Fibroblast of villous mesenchyme (primary cell): Measurements from ENCODE around the gene IL2RA. TPM values are rescaled to one million over a fixed set of nuclear protein-coding genes. Genes with fewer than 3 reads are reported as not detected.

Source experiments
- DNase-seq: peaks from one replicate; pipeline ENCODE4 v3.0.0-alpha.2; 2010; ENCODE audit warnings: low read depth
- H3K4me3 ChIP-seq: 2 replicates; pipeline ENCODE4 v1.5.1; 2011; ENCODE audit warnings: low read depth, mild to moderate bottlenecking, low read length
- CTCF ChIP-seq: IDR thresholded peaks from 2 replicates; pipeline ENCODE4 v1.5.1; 2012; ENCODE audit warnings: low read depth, mild to moderate bottlenecking, low read length; ENCODE audit not compliant: insufficient read depth
- total RNA-seq: library from RNA; depleted of rRNA; stranded (reverse); fragments of >200 nt; gene quantifications from 2 replicates; pipeline ENCODE4 v1.2.3, GENCODE V29; 2012

The IL2RA gene
- total RNA-seq, 1 donor, result not detected

GRCh38 chr10:5975641-5976473 is 86.3 kb downstream of the IL2RA start:
- H3K4me3 ChIP-seq, result peak overlapping the region; percentile 91
- DNase-seq, result peak; percentile 61
- TF ChIP-seq CTCF, result no peak

- H3K4me3 ChIP-seq, result no peak overlapping the region
- no peak for DNase-seq
- no peak for TF ChIP-seq CTCF
Observed at GRCh38 chr10:5973069-5973468, 89.1 kb downstream of the IL2RA start.

GRCh38 chr10:5971886-5972285 is 90.3 kb downstream of the IL2RA start:
- no peak overlapping the region for H3K4me3 ChIP-seq
- no peak for TF ChIP-seq CTCF
- DNase-seq, result peak; percentile 45

- DNase-seq, result peak; percentile 79
- no peak overlapping the region for H3K4me3 ChIP-seq
- no peak for TF ChIP-seq CTCF
Observed at GRCh38 chr10:5971315-5971832, 90.8 kb downstream of the IL2RA start.

- no peak for DNase-seq
- H3K4me3 ChIP-seq, result no peak overlapping the region
- TF ChIP-seq CTCF, result no peak
Observed at GRCh38 chr10:5970527-5970926, 91.6 kb downstream of the IL2RA start.

GRCh38 chr10:5970066-5970465 is 92.1 kb downstream of the IL2RA start:
- TF ChIP-seq CTCF, result no peak
- H3K4me3 ChIP-seq, result no peak overlapping the region
- DNase-seq, result no peak
